AG08396 (cell line): ENCODE data around the gene CERK.
"Not testable (repeated sequence)": the region's sequence is repeated elsewhere in the genome, so short reads cannot be mapped to it uniquely, and the experiment has no call there.

ENCODE experiments used
- DNase-seq: peaks from one replicate; pipeline ENCODE4 v3.0.0; 2012; ENCODE audit warnings: low spot score, mixed read lengths

CERK gene

GRCh38 chr22:46737976-46738646 lies at the start of gene CERK:
TSS of gene CERK (minus strand) at chr22:46738252. CDS start at chr22:46738148, 104 bp downstream.
- DNase-seq = peak; percentile 92

GRCh38 chr22:46783721-46784120 lies 45.7 kb upstream of the CERK start:
- no peak for DNase-seq

DNA sequence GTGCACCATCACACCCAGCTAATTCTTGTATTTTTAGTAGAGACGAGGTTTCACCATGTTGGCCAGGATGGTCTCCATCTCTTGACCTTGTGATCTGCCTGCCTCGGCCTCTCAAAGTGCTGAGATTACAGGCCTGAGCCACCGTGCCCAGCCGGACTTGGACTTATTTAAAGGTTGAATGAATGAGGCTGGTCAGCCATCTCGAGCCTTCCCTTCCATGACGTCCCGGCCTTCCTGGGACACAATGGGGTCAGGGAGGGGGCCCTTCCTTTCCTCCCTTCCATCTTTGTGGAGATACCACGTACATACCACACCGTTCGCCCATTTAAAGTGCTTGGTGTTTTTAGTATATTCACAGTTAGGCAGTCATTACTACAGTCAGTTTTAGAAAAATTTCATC lies 44.1 kb upstream of the CERK start:
- not testable (repeated sequence) for DNase-seq

- no peak for DNase-seq
Observed at GRCh38 chr22:46781291-46781690, 43.2 kb upstream of the CERK start.

- no peak for DNase-seq
Observed at GRCh38 chr22:46780453-46780852, 42.4 kb upstream of the CERK start.

DNA sequence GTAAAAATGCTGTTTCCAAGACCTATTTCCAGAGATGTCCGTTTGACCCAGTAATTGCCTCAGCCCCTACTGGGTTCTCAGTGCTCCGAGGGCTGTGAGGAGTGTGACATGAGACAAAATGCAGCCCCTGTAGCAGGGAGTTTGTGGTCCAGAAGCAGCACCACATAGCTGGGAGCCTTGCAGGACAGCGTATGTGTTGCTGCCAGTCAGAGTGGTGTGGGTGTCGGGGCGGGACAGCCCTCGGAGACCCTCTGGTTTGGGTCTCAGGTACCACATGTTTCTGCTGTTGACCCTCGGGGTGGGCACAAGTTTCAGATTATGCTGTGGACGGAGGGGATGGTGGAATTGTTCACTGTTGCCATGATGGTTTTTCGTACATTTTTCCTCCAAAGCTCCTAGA lies 41.6 kb upstream of the CERK start:
- no peak for DNase-seq

GRCh38 chr22:46779023-46779422 lies 41.0 kb upstream of the CERK start:
- DNase-seq = no peak

GRCh38 chr22:46777609-46777970 lies 39.5 kb upstream of the CERK start:
- no peak for DNase-seq

GRCh38 chr22:46776876-46777608 lies 39.0 kb upstream of the CERK start:
- DNase-seq = no peak

- no peak for DNase-seq
Observed at GRCh38 chr22:46775850-46776826, 38.1 kb upstream of the CERK start.

DNA sequence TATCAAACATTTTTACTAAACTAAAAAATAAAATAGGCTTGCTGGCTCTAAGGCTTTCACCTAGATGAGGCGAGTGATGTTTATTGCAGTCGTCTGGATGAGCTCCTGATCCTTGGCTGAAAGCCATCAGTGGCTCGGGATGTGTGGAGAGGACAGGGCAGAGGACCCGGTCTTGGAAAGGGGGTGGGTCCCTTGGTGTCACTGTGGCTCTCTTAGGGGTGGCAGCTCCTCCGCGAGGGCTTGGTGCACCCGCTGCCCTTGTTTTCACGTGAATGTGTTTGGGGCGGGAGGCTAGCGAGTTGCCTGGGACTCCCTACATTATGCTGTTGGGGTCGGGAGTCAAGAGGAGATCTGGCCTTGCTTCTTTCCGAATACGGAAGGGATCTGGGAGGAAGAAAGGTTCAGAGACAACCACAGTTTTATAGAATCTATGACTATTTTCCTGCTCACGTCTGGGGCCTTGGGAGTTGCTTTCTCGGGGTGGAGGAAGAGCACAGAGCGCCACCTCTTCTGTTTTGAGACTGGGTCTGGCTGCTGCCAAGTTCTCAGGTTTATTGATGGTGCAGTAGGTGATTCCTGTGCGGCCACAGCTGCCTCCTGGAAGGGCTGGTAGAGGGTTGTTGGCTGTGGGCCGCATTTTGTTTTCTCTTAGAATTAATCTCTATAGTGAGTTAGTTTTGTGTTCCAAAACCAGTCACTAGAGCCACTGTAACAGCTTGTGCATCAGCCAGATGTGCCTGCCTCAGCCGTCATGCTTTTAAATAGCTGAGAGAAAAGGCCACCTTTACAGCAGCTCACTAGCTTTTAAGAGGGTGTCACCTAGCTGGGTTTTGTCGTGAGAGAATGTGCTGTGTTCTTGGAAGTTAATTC lies 37.2 kb upstream of the CERK start:
- no peak for DNase-seq

DNA sequence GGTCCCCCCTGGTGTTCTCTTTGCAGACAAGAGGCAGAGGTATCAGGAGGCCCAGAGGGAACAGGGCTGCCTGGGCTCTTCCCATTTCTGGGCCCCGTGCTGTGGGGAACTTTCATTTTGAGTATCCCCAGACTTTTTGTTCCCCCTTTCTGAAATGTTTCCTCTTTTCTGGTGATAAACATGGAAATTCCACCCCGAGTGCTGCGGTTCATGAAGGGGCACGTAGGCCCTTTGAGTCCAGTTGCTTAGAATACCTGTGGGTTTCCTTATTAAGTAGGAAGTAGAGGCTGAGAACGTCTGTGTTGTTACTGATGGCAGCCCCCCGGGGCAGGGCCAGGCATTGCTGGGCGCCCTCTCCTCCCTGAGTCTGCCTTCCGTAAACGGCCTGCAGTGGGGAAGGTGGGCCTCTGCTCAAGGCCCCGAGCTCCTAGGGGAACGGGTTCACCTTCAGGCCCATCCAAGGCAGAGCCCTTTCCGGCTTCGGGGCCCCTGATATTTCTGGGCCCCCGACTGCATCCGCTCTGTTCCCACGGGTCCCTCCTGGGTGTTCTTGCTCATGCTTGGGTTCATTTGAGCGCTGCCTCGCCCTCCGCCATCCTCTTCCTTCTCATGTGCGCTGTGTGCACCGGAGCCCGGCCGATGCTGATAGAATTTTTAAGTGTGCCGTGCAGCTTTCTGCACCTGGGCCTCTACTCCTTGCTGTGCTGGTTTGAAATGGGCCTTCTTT lies 36.4 kb upstream of the CERK start:
- DNase-seq = no peak

GRCh38 chr22:46773076-46773475 lies 35.0 kb upstream of the CERK start:
- DNase-seq = no peak

DNA sequence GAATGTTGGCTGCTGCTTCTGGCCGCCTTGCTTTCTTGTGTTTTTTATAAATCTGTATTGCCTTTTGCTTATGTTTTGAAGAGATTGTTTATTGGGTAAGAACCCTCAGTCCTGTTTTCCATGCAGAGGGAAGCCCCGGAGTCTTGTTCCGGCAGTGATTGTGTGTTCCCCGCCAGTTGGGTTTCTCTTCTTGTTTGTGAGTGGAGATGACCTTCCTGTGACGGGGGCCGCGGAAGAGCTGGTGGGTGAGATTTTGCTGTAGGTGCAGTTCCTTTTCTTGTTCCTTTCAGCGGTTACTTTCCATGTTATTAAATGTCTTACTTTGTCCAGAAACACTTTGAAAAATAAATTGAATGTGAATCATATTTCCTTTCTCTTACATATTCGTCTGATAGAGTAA lies 32.7 kb upstream of the CERK start:
- no peak for DNase-seq

DNA sequence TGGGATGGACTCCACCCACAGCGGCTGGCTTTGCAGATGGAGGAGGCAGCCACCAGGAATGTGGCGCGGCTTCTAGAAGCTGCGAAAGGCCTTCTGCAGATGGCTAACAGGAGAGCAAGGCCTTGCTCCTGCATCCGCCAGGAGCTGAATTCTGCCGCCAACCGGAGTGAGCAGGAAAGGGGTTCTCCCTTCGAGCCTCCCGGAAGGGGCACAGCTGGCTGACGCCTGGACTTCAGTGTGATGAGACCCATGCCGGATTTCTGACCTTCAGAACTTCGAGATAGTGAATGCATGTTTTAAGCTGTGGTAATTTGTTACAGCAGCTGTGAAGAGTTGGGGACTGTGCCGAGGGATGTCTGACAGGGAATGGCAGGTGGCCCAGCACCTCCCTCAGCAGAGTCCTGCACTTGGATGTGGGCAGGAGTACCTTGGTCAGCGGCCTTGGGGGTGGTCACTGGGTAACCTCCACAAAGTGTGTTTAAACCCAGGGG lies 32.1 kb upstream of the CERK start:
- DNase-seq = no peak

GRCh38 chr22:46769706-46770105 lies 31.7 kb upstream of the CERK start:
- no peak for DNase-seq

GRCh38 chr22:46769191-46769675 lies 31.2 kb upstream of the CERK start:
- no peak for DNase-seq

- DNase-seq = no peak
Observed at GRCh38 chr22:46767249-46767985, 29.4 kb upstream of the CERK start.

- DNase-seq = no peak
Observed at GRCh38 chr22:46766611-46767010, 28.6 kb upstream of the CERK start.
